Keratinocyte (primary cell): ENCODE data around the gene CNTNAP2.

Experiments used
- CTCF ChIP-seq, 3 experiments: IDR thresholded peaks in 1 of 3; conservative IDR thresholded peaks in 1 of 3; optimal IDR thresholded peaks in 1 of 3; 2 replicates in 2 of 3; 3 replicates in 1 of 3; pipeline versions ENCODE3 to v1.5.1; 2011; ENCODE audit warnings: low read length in 3 of 3, mild to moderate bottlenecking in 3 of 3, moderate library complexity in 2 of 3, control low read depth in 1 of 3, inconsistent platforms in 1 of 3; ENCODE audit not compliant: insufficient read depth in 2 of 3; ENCODE audit errors: extremely low read depth in 1 of 3
- EZH2 ChIP-seq: IDR thresholded peaks from one replicate; pipeline ENCODE4 v1.6.1; 2012; ENCODE audit warnings: inconsistent platforms, mild to moderate bottlenecking, low read length, moderate library complexity

GRCh38 chr7:146276888-146277287, 160.3 kb downstream of the CNTNAP2 start:
- no peak for TF ChIP-seq EZH2
- no peak for TF ChIP-seq CTCF (optimal IDR thresholded peaks at IDR 0.05 in 1 of 3, IDR thresholded peaks at IDR 0.05 in 1 of 3, conservative IDR thresholded peaks at IDR 0.05 in 1 of 3; ENCODE audit: extremely low read depth in 1 of 3, insufficient read depth in 2 of 3, low read length in 3 of 3)
